Endothelial cell of umbilical vein (primary cell): Measurements from ENCODE around the gene SYCP2. TPM values are rescaled to one million over a fixed set of nuclear protein-coding genes. Genes with fewer than 3 reads are reported as not detected.

ENCODE experiments used
- BruUV-seq: library from RNA; stranded (reverse); fragments of 400-500 nt; replicated peaks from 2 replicates; lab custom pipeline; 2021; lab: Mats Ljungman, UMichigan
- CTCF ChIA-PET: fragments of 300-600, 350-600 bp; sonication (Branson Sonifier 250); formaldehyde crosslinking; loops from one replicate; lab custom pipeline; 2021; ENCODE audit warnings: antibody characterized with exemption, inconsistent platforms; lab: Charles Lee
- POLR2A ChIA-PET: fragments of 300-600, 350-600 bp; sonication (Branson Sonifier 250); formaldehyde crosslinking; loops from one replicate; lab custom pipeline; 2021; ENCODE audit warnings: antibody characterized with exemption, inconsistent platforms; lab: Charles Lee
- DNase-seq: peaks from one replicate; pipeline ENCODE4 v3.0.0-alpha.2; 2011; ENCODE audit warnings: low read depth, low spot score
- FAIRE-seq: peaks from 2 replicates; lab custom pipeline; 2011; peaks lifted over from hg19 to GRCh38; lab: Jason Lieb, UNC
- H2AFZ ChIP-seq: 2 replicates; pipeline ENCODE4 v1.6.0; 2012; ENCODE audit warnings: low read depth, low read length, control low read depth, inconsistent platforms
- H3K27ac ChIP-seq: 2 replicates; pipeline ENCODE4 v1.5.1; 2011; ENCODE audit warnings: low read depth, mild to moderate bottlenecking, control low read depth, low read length, moderate library complexity; ENCODE audit not compliant: insufficient read depth
- H3K27me3 ChIP-seq, 2 experiments: 2 replicates each; pipeline versions ENCODE4 v1.6.0 to v1.6.1; 2011; ENCODE audit warnings: low read length in 2 of 2, mixed read lengths in 1 of 2; ENCODE audit not compliant: control insufficient read depth in 2 of 2, insufficient read depth in 2 of 2
- H3K36me3 ChIP-seq, 2 experiments: 2 replicates in 1 of 2; 3 replicates in 1 of 2; pipeline ENCODE4 v1.5.1; 2011; ENCODE audit warnings: low read length in 2 of 2, mild to moderate bottlenecking in 1 of 2, moderate library complexity in 1 of 2; ENCODE audit not compliant: control insufficient read depth in 2 of 2, insufficient read depth in 2 of 2; ENCODE audit errors: extremely low read depth in 1 of 2
- H3K4me1 ChIP-seq: 3 replicates; pipeline ENCODE4 v1.5.1; 2011; ENCODE audit warnings: mild to moderate bottlenecking, low read length; ENCODE audit not compliant: control insufficient read depth, insufficient read depth; ENCODE audit errors: extremely low read depth
- H3K4me2 ChIP-seq: 2 replicates; pipeline ENCODE4 v1.6.1; 2011; ENCODE audit warnings: low read length, control low read depth, mixed read lengths; ENCODE audit not compliant: insufficient read depth
- H3K4me3 ChIP-seq, 3 experiments: fragments of 200-600 bp in 1 of 3; sonication (generic), shearing (Covaris generic) in 1 of 3; replicated peaks in 1 of 3; 2 replicates each; pipeline ENCODE4 v1.5.1; 2011 to 2016; ENCODE audit warnings: control low read depth in 3 of 3, low read length in 3 of 3, mild to moderate bottlenecking in 2 of 3, inconsistent platforms in 1 of 3, low read depth in 1 of 3, moderate library complexity in 1 of 3; ENCODE audit not compliant: insufficient read depth in 1 of 3
- H3K79me2 ChIP-seq: 2 replicates; pipeline ENCODE4 v1.6.0; 2012; ENCODE audit warnings: low read length, inconsistent platforms; ENCODE audit not compliant: control insufficient read depth, insufficient read depth
- H3K9ac ChIP-seq: replicated peaks from 2 replicates; pipeline ENCODE3; 2011; ENCODE audit warnings: low read length, control low read depth; ENCODE audit not compliant: insufficient read depth; ENCODE audit errors: extremely low read depth
- H3K9me1 ChIP-seq: replicated peaks from 3 replicates; pipeline ENCODE4 v1.6.0; 2011; ENCODE audit warnings: mild to moderate bottlenecking, low read length; ENCODE audit not compliant: control insufficient read depth, insufficient read depth; ENCODE audit errors: extremely low read depth
- H3K9me3 ChIP-seq: replicated peaks from 2 replicates; pipeline ENCODE4 v1.5.1; 2012; ENCODE audit warnings: low read length, inconsistent platforms; ENCODE audit not compliant: control insufficient read depth, insufficient read depth
- H4K20me1 ChIP-seq: replicated peaks from 2 replicates; pipeline ENCODE3; 2011; ENCODE audit warnings: mild to moderate bottlenecking, low read length; ENCODE audit not compliant: control insufficient read depth, insufficient read depth; ENCODE audit errors: extremely low read depth
- EZH2 ChIP-seq: IDR thresholded peaks from 2 replicates; pipeline ENCODE4 v1.6.1; 2012; ENCODE audit warnings: borderline replicate concordance, low read depth, mild to moderate bottlenecking, moderate library complexity, low read length, inconsistent platforms; ENCODE audit not compliant: severe bottlenecking
- FOS ChIP-seq: IDR thresholded peaks from 2 replicates; pipeline ENCODE4 v1.6.1; 2011; ENCODE audit warnings: mild to moderate bottlenecking, low read length, moderate library complexity, borderline replicate concordance; ENCODE audit not compliant: insufficient read depth
- GATA2 ChIP-seq: IDR thresholded peaks from 2 replicates; pipeline ENCODE4 v1.7.0; 2011; ENCODE audit warnings: low read depth, mild to moderate bottlenecking, moderate library complexity, mixed read lengths, low read length; ENCODE audit not compliant: insufficient read length, insufficient read depth
- JUN ChIP-seq: IDR thresholded peaks from 2 replicates; pipeline ENCODE4 v1.6.1; 2011; ENCODE audit warnings: borderline replicate concordance, low read depth; ENCODE audit not compliant: insufficient read length, insufficient read depth
- MYC ChIP-seq: IDR thresholded peaks from one replicate; pipeline ENCODE4 v1.6.1; 2011; ENCODE audit warnings: mild to moderate bottlenecking, low read depth, low read length
- POLR2A ChIP-seq: IDR thresholded peaks from 2 replicates; pipeline ENCODE4 v1.6.1; 2012; ENCODE audit warnings: low read depth, mild to moderate bottlenecking, control low read depth, low read length
- POLR2AphosphoS5 ChIP-seq: IDR thresholded peaks from 2 replicates; pipeline ENCODE4 v1.6.1; 2012; ENCODE audit warnings: low read depth, mild to moderate bottlenecking, control low read depth, low read length, moderate library complexity; ENCODE audit not compliant: insufficient read depth
- dilution Hi-C: fragments of 300-500 bp; cut with MboI; formaldehyde crosslinking; loops from one replicate; pipeline ENCODE4 v1.15.0; 2019; ENCODE audit warnings: low sequenced_read_pairs; ENCODE audit not compliant: extremely low pct_ligation_motif_present
- intact Hi-C: fragments of 100-400 bp; cut with micrococcal nuclease; formaldehyde crosslinking; loops from one replicate; pipeline ENCODE4 v1.10.0; 2022
- polyA plus RNA-seq, 4 experiments: library from polyadenylated mRNA; depleted of rRNA in 3 of 4; stranded (reverse) in 3 of 4; unstranded in 1 of 4; fragments of >200 nt; gene quantifications; 2 replicates each; pipeline versions ENCODE4 v1.2.1 to v1.2.3, GENCODE V29; 2011 to 2012; ENCODE audit warnings: missing spikeins in 1 of 4
- total RNA-seq: library from RNA; stranded (reverse); gene quantifications from 2 replicates; pipeline ENCODE4 v1.2.3, GENCODE V29; 2021
- TF ChIP-seq, protein P1 (sequence below), 2 donors: IDR thresholded peaks; 1 replicate in 1 of 2; 2 replicates in 1 of 2; pipeline ENCODE4 v1.5.1; 2011; ENCODE audit warnings: low read length in 2 of 2, mild to moderate bottlenecking in 2 of 2, moderate library complexity in 2 of 2, control low read depth in 1 of 2, inconsistent platforms in 1 of 2, low read depth in 1 of 2; ENCODE audit not compliant: insufficient read depth in 1 of 2; ENCODE audit errors: extremely low read depth in 1 of 2
- TF ChIP-seq, protein P2 (sequence below): IDR thresholded peaks from 2 replicates; pipeline ENCODE4 v1.6.1; 2011; ENCODE audit not compliant: insufficient read depth, insufficient read length

SYCP2 gene
- total and polyA plus RNA-seq, 2 donors (not counting 3 experiments of a cell fraction or from before 2014, with no cell fraction given) = 0.07 to 0.35 TPM

DNA sequence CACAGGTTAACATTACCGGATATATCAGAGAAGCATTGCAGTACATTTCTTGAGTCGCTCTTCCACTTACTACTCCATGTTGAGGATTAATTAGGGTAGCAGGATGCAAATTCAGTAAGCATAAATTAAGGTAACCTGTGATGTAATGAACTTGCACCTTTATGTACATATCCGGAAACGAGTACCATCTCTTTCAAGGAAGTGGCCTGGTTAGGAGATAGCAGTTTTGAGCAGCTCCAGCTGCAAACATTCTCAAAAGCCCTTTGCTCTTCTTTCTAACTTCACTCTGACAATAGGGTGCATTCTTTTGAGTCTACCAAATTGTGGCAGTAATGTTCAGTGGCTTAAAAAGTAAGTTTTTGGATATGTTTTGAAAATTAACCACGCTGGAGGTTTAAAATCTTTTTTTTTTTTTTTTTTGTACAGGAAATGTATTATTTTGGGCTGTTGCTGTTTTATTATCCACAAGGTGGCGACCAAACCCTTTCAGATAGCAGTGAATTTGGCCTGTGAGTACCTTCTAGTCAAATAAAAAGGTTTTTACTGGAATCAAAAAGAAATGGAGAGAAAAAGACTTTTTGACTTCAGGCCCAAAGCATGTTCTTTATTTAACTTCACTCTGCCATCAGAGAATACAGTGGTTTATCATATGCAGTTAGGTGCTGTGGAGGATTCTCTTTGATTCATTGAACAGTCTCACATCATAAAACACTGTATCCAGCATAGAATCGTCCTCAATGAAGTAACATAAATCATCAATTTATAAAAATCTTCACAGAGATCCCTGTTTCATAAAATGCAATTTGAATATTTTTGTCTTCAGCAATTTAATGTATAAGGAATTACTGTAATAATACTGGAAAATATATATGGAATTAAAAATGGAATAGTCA lies 15.6 kb upstream of the SYCP2 start:
- Histone ChIP-seq H4K20me1 (no peaks in the 10 kb centered on the region), H3K9ac (no peak overlapping the region), H3K27ac (no peak overlapping the region), H3K9me1 (no peaks in the 10 kb centered on the region), H3K4me1 (no peaks in the 10 kb centered on the region), H3K4me3 (no peak overlapping the region), H3K9me3 (no peaks in the 10 kb centered on the region), H3K36me3 (peaks cover 3 to 5% of the 10 kb centered on the region in 2 experiments), H2AFZ (no peak overlapping the region), H3K4me2 (no peak overlapping the region), H3K27me3 (no peaks in the 10 kb centered on the region), H3K79me2 (no peaks in the 10 kb centered on the region)
- CTCF ChIA-PET = interaction anchor here (0.7 to 4.6 kb wide), 4 partner anchors 9 to 1947 kb away, joined by 3 to 28 read pairs (median 14); partner anchors contain the start of genes FAM217B, PPP1R3D and SYCP2
- POLR2A ChIA-PET = no interaction called here
- BruUV-seq = no TSS peak
- intact Hi-C loops (loop anchor here (10.0 kb wide), 1 partner anchor 934 kb away; the partner anchor contains the start of gene TUBB1), dilution Hi-C loops (no loop called here)
- DNase-seq (peak; percentile 57), FAIRE-seq (peak; percentile 85)
- no peak for TF ChIP-seq EZH2
- TF ChIP-seq, protein P1, sequence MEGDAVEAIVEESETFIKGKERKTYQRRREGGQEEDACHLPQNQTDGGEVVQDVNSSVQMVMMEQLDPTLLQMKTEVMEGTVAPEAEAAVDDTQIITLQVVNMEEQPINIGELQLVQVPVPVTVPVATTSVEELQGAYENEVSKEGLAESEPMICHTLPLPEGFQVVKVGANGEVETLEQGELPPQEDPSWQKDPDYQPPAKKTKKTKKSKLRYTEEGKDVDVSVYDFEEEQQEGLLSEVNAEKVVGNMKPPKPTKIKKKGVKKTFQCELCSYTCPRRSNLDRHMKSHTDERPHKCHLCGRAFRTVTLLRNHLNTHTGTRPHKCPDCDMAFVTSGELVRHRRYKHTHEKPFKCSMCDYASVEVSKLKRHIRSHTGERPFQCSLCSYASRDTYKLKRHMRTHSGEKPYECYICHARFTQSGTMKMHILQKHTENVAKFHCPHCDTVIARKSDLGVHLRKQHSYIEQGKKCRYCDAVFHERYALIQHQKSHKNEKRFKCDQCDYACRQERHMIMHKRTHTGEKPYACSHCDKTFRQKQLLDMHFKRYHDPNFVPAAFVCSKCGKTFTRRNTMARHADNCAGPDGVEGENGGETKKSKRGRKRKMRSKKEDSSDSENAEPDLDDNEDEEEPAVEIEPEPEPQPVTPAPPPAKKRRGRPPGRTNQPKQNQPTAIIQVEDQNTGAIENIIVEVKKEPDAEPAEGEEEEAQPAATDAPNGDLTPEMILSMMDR (IDR thresholded peaks at IDR 0.05; ENCODE audit: extremely low read depth in 1 of 2, insufficient read depth in 1 of 2, low read depth in 1 of 2, low read length in 2 of 2) = peak; percentile 38 to 41

DNA sequence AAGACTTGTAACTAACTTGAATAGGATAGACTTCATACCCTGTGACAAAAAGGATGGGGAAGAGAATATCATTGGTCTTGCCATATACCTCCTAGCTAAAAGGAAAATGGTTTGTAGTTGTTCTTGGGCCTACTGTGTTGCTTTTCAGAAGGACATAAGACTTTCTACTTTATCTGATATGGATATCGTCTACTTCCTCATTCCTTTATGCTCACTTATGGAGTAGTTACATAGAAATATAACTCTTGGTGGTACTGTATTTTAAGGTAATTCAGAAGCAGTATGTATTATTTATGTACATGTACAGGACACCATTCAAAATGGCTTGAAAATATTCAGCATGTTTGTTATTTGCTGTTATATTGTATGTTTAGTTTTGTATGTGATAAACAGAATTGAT lies 14.8 kb upstream of the SYCP2 start:
- Histone ChIP-seq H3K27me3 (no peaks in the 10 kb centered on the region), H3K4me1 (no peaks in the 10 kb centered on the region), H2AFZ (no peak overlapping the region), H3K9me1 (no peaks in the 10 kb centered on the region), H3K9me3 (no peaks in the 10 kb centered on the region), H3K4me2 (no peak overlapping the region), H3K36me3 (peaks cover 4 to 5% of the 10 kb centered on the region in 2 experiments), H3K9ac (no peak overlapping the region), H3K27ac (no peak overlapping the region), H3K79me2 (no peaks in the 10 kb centered on the region), H3K4me3 (no peak overlapping the region), H4K20me1 (no peaks in the 10 kb centered on the region)
- no peak for FAIRE-seq
- intact Hi-C loops (loop anchor here (10.0 kb wide), 1 partner anchor 933 kb away; the partner anchor contains the start of gene TUBB1), dilution Hi-C loops (no loop called here)
- ChIA-PET POLR2A (no interaction called here), CTCF (interaction anchor here (2.0 to 4.6 kb wide), 3 partner anchors 9 to 1948 kb away, joined by 9 to 28 read pairs (median 18); partner anchors contain the start of genes FAM217B, PPP1R3D and SYCP2)
- TF ChIP-seq, protein P1 (IDR thresholded peaks at IDR 0.05; ENCODE audit: extremely low read depth in 1 of 2, insufficient read depth in 1 of 2, low read depth in 1 of 2, low read length in 2 of 2) = no peak
- no peak for TF ChIP-seq POLR2A
- TF ChIP-seq EZH2 = no peak
- no peak for TF ChIP-seq JUN
- no peak for TF ChIP-seq FOS
- no peak for TF ChIP-seq GATA2
- TF ChIP-seq, protein P2, sequence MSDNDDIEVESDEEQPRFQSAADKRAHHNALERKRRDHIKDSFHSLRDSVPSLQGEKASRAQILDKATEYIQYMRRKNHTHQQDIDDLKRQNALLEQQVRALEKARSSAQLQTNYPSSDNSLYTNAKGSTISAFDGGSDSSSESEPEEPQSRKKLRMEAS = no peak
- TF ChIP-seq MYC = no peak
- no peak for TF ChIP-seq POLR2AphosphoS5
- BruUV-seq = no TSS peak
- no peak for DNase-seq
